Osteocyte (in vitro differentiated cells): ENCODE results near the gene APOC3. TPM values are rescaled to one million over a fixed set of nuclear protein-coding genes. Genes with fewer than 3 reads are reported as not detected.
A peak's percentile ranks its signal among the peaks of the same experiment; 100 is the strongest.

Source experiments
- DNase-seq: peaks from one replicate; pipeline ENCODE4 v3.0.0; 2021; ENCODE audit warnings: mixed read lengths; ENCODE audit not compliant: unreplicated experiment; ENCODE audit errors: extremely low spot score
- H3K27ac Mint-ChIP-seq: one replicate; pipeline ENCODE4 v1.8.0; 2021; ENCODE audit warnings: mild to moderate bottlenecking, mixed read lengths; ENCODE audit not compliant: unreplicated experiment
- H3K27me3 Mint-ChIP-seq: one replicate; pipeline ENCODE4 v1.8.0; 2021; ENCODE audit warnings: mixed read lengths; ENCODE audit not compliant: unreplicated experiment
- H3K36me3 Mint-ChIP-seq: one replicate; pipeline ENCODE4 v1.8.0; 2021; ENCODE audit warnings: mixed read lengths; ENCODE audit not compliant: unreplicated experiment
- H3K4me1 Mint-ChIP-seq: one replicate; pipeline ENCODE4 v1.8.0; 2021; ENCODE audit warnings: mixed read lengths; ENCODE audit not compliant: unreplicated experiment
- H3K4me3 Mint-ChIP-seq: one replicate; pipeline ENCODE4 v1.8.0; 2021; ENCODE audit warnings: mild to moderate bottlenecking, moderate library complexity, mixed read lengths; ENCODE audit not compliant: unreplicated experiment
- H3K9me3 Mint-ChIP-seq: one replicate; pipeline ENCODE4 v1.8.0; 2021; ENCODE audit warnings: mixed read lengths; ENCODE audit not compliant: unreplicated experiment
- CTCF ChIP-seq: fragments of 200-600 bp; sonication (generic); IDR thresholded peaks from 2 replicates; pipeline ENCODE4 v1.5.0; 2021; ENCODE audit warnings: antibody characterized with exemption, mild to moderate bottlenecking, moderate library complexity
- total RNA-seq: library from RNA; stranded (reverse); gene quantifications from 2 replicates; pipeline ENCODE4 v1.2.1, GENCODE V29; 2021

APOC3 gene
- total RNA-seq, 1 donor from 2014 or later = not detected

GRCh38 chr11:116876656-116877055, 46.9 kb downstream of the APOC3 start:
- peaks cover 29% of the 10 kb centered on the region for H3K36me3 Mint-ChIP-seq
- no peaks in the 10 kb centered on the region for H3K9me3 Mint-ChIP-seq
- H3K4me3 Mint-ChIP-seq = no peak overlapping the region
- no peaks in the 10 kb centered on the region for H3K27me3 Mint-ChIP-seq
- H3K27ac Mint-ChIP-seq = no peak overlapping the region
- no peak for DNase-seq
- peaks cover 7% of the 10 kb centered on the region for H3K4me1 Mint-ChIP-seq
- TF ChIP-seq CTCF = no peak

- no peaks in the 10 kb centered on the region for H3K9me3 Mint-ChIP-seq
- H3K27ac Mint-ChIP-seq = no peak overlapping the region
- H3K4me3 Mint-ChIP-seq = no peak overlapping the region
- no peak for DNase-seq
- peaks cover 4% of the 10 kb centered on the region for H3K4me1 Mint-ChIP-seq
- H3K27me3 Mint-ChIP-seq = no peaks in the 10 kb centered on the region
- peak; percentile 88 for TF ChIP-seq CTCF
- H3K36me3 Mint-ChIP-seq = peaks cover 5% of the 10 kb centered on the region
Measured at GRCh38 chr11:116879800-116880625, 50.3 kb downstream of the APOC3 start.

GRCh38 chr11:116881143-116881542, 51.4 kb downstream of the APOC3 start:
- TF ChIP-seq CTCF = no peak
- no peak overlapping the region for H3K4me3 Mint-ChIP-seq
- H3K9me3 Mint-ChIP-seq = no peaks in the 10 kb centered on the region
- H3K27ac Mint-ChIP-seq = no peak overlapping the region
- no peaks in the 10 kb centered on the region for H3K36me3 Mint-ChIP-seq
- peaks cover 4% of the 10 kb centered on the region for H3K4me1 Mint-ChIP-seq
- no peaks in the 10 kb centered on the region for H3K27me3 Mint-ChIP-seq
- DNase-seq = no peak

GRCh38 chr11:116882386-116882785, 52.7 kb downstream of the APOC3 start:
- DNase-seq = no peak
- H3K36me3 Mint-ChIP-seq = no peaks in the 10 kb centered on the region
- H3K27me3 Mint-ChIP-seq = no peaks in the 10 kb centered on the region
- H3K4me1 Mint-ChIP-seq = peaks cover 5% of the 10 kb centered on the region
- no peak overlapping the region for H3K27ac Mint-ChIP-seq
- H3K4me3 Mint-ChIP-seq = no peak overlapping the region
- H3K9me3 Mint-ChIP-seq = no peaks in the 10 kb centered on the region
- no peak for TF ChIP-seq CTCF

Other genes starting within 250 kb of the APOC3 start
- gene BUD13, start 56.9 kb upstream of the APOC3 start, total RNA-seq = 13.1 and 15.2 TPM in 2 replicates
- gene ZPR1, start 41.9 kb upstream of the APOC3 start, total RNA-seq = 33.1 and 35.1 TPM in 2 replicates
- gene APOA5, start 38.0 kb upstream of the APOC3 start, total RNA-seq = not detected in 2 replicates
- gene APOA4, start 6.6 kb upstream of the APOC3 start, total RNA-seq = not detected in 2 replicates
- not detected in 2 replicates for gene APOA1, start 7.7 kb downstream of the APOC3 start, total RNA-seq